Ovary (tissue), 9 donors: Measurements from ENCODE around the gene KCNN2. TPM values are rescaled to one million over a fixed set of nuclear protein-coding genes. Genes with fewer than 3 reads are reported as not detected.

ENCODE experiments used
- DNase-seq, 5 donors: peaks; one replicate each; pipeline ENCODE4 v3.0.0-alpha.2; 2019 to 2020
- H3K27ac ChIP-seq, 2 donors: fragments of 200-600 bp; one replicate each; pipeline versions ENCODE4 v1.5.1 to v1.8.0; 2019 to 2022
- H3K27me3 ChIP-seq: fragments of 200-600 bp; one replicate; pipeline ENCODE4 v1.8.0; 2022
- H3K36me3 ChIP-seq: fragments of 200-600 bp; sonication (generic); one replicate; pipeline ENCODE4 v1.5.1; 2019
- H3K4me1 ChIP-seq: one replicate; pipeline ENCODE4 v1.8.1; 2013; ENCODE audit warnings: mild to moderate bottlenecking, moderate library complexity; ENCODE audit not compliant: insufficient read depth
- H3K4me3 ChIP-seq: fragments of 200-600 bp; sonication (generic); one replicate; pipeline ENCODE4 v1.5.1; 2017
- H3K9me3 ChIP-seq, 2 donors: fragments of 200-600 bp in 1 of 2; sonication (generic) in 1 of 2; one replicate each; pipeline versions ENCODE4 v1.5.1 to v1.8.1; 2013 to 2019; ENCODE audit warnings: mild to moderate bottlenecking in 1 of 2, moderate library complexity in 1 of 2
- EP300 ChIP-seq: sonication (generic); formaldehyde crosslinking; IDR thresholded peaks from one replicate; pipeline ENCODE4 v1.6.1; 2017; ENCODE audit warnings: antibody characterized with exemption
- POLR2A ChIP-seq: fragments of 450-650 bp; IDR thresholded peaks from one replicate; pipeline ENCODE4 v1.6.1; 2017; ENCODE audit warnings: antibody characterized with exemption, mild to moderate bottlenecking, moderate library complexity
- WGBS, 3 donors: extraction: QIAGEN DNeasy Blood & Tissue Kit in 1 of 3; methylation state at CpG; one replicate each; pipeline versions ENCODE4 v1.1.5 to v1.1.7; 2013 to 2017; 5-methylcytosine and 5-hydroxymethylcytosine counted together
- intact Hi-C, 4 donors: fragments of 100-400 bp; cut with DNase I; formaldehyde crosslinking; loops; one replicate each; pipeline versions ENCODE4 v1.11.0 to v1.15.1; 2022 to 2023
- polyA plus RNA-seq, 2 donors: library from polyadenylated mRNA; stranded (reverse); fragments of 200-250 nt in 1 of 2; fragments of 350-450 nt in 1 of 2; fragmentation: Illumina TruSeq in 1 of 2; extraction: RNeasy Lipid Tissue Mini Kit (QIAGEN cat#74804) in 1 of 2; gene quantifications; one replicate each; pipeline ENCODE4 v1.2.3, GENCODE V29; 2013 to 2014
- total RNA-seq, 7 donors: library from RNA; depleted of rRNA in 2 of 7; stranded (reverse); fragments of >200 nt in 2 of 7; fragmentation: NEBNext Ultra II Directional in 3 of 7; extraction: Animal tissue kit (Norgen Biotek cat#: 25700) in 3 of 7; gene quantifications; one replicate each; pipeline versions ENCODE4 v1.1.0 to v1.2.4, GENCODE V29; 2016 to 2023
- TF ChIP-seq, protein P1 (sequence below), 3 donors: fragments of 450-650 bp in 2 of 3; fragments of 200-600 bp in 1 of 3; IDR thresholded peaks; one replicate each; pipeline versions ENCODE4 v1.5.1 to v1.8.0; 2016 to 2022; ENCODE audit warnings: antibody characterized with exemption in 3 of 3, mild to moderate bottlenecking in 1 of 3
- donor health status: DM: no; HTN: no; CAD: no; lungs with moderate emphysema.
- donor health status: DM: no; HTN: no; CAD: no.
- donor health status: Bipolar disorder and iron deficiency.
- donor health status: DM: yes; HTN: yes; CAD: no.
- donor health status: DM: no; HTN: no; CAD: no.
- donor health status: DM: yes; HTN: yes; CAD: no.

Gene KCNN2
- total and polyA plus RNA-seq, 9 donors: 0.48 to 1.6 (median 0.96) TPM

DNA sequence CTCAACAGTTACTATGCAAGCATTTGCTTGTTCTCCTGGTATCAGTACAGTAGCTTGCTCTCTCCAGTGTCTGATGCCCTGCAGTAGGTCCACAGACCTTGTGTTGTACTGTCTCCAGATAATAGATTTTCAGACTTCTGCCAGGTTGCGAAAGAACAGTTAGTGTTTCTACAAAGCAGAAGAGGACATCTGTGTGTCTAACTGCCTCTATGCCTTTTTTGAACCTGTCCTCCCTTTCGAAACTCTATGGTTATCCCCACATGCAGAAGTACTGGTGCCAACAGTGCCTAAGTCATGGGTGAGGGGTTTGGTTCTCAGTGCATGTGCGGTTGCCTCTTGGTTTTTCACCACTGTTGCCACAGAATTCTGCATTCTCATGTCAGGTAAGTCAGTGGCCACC is 45.9 kb downstream of the KCNN2 start:
- intact Hi-C loops: no loop called here
- DNase-seq: no peak
- Histone ChIP-seq H3K9me3 (no peaks in the 10 kb centered on the region), H3K27me3 (no peaks in the 10 kb centered on the region), H3K27ac (no peak overlapping the region), H3K36me3 (no peaks in the 10 kb centered on the region), H3K4me3 (no peak overlapping the region), H3K4me1 (no peaks in the 10 kb centered on the region)
- 93 to 96% (median 94%) methylated on average over 3 of the region's 3 CpGs for WGBS, 3 donors
- TF ChIP-seq EP300: no peak
- TF ChIP-seq, protein P1, sequence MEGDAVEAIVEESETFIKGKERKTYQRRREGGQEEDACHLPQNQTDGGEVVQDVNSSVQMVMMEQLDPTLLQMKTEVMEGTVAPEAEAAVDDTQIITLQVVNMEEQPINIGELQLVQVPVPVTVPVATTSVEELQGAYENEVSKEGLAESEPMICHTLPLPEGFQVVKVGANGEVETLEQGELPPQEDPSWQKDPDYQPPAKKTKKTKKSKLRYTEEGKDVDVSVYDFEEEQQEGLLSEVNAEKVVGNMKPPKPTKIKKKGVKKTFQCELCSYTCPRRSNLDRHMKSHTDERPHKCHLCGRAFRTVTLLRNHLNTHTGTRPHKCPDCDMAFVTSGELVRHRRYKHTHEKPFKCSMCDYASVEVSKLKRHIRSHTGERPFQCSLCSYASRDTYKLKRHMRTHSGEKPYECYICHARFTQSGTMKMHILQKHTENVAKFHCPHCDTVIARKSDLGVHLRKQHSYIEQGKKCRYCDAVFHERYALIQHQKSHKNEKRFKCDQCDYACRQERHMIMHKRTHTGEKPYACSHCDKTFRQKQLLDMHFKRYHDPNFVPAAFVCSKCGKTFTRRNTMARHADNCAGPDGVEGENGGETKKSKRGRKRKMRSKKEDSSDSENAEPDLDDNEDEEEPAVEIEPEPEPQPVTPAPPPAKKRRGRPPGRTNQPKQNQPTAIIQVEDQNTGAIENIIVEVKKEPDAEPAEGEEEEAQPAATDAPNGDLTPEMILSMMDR (IDR thresholded peaks at IDR 0.05): no peak
- TF ChIP-seq POLR2A: no peak

DNA sequence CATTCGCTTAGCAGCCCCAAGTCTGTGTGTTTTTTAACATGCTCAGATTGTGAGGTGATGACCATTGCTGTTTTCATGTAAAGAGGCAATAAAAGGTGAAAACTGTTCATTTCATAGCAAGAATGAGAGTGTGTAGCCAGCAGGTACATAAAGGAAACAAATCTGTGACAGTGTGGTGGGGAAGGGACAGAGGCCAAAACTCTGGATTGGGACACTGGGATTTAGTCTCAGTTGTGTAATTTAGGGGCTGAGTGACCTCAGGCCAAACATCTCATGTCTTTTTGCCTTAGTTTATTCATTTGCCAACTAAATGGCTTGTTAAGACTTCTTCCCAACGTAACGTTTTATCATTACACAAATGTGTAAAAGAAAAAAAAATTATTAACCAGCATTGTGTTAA is 47.0 kb downstream of the KCNN2 start:
- intact Hi-C loops: no loop called here
- TF ChIP-seq, protein P1 (IDR thresholded peaks at IDR 0.05): no peak
- TF ChIP-seq EP300: no peak
- TF ChIP-seq POLR2A: no peak
- no peaks in the 10 kb centered on the region for H3K27me3 ChIP-seq
- no peak for DNase-seq
- no peaks in the 10 kb centered on the region for H3K4me1 ChIP-seq
- no peaks in the 10 kb centered on the region for H3K36me3 ChIP-seq
- no peak overlapping the region for H3K27ac ChIP-seq
- WGBS, 3 donors: 76 to 87% (median 82%) methylated on average over 3 of the region's 3 CpGs
- H3K4me3 ChIP-seq: no peak overlapping the region
- no peaks in the 10 kb centered on the region for H3K9me3 ChIP-seq

DNA sequence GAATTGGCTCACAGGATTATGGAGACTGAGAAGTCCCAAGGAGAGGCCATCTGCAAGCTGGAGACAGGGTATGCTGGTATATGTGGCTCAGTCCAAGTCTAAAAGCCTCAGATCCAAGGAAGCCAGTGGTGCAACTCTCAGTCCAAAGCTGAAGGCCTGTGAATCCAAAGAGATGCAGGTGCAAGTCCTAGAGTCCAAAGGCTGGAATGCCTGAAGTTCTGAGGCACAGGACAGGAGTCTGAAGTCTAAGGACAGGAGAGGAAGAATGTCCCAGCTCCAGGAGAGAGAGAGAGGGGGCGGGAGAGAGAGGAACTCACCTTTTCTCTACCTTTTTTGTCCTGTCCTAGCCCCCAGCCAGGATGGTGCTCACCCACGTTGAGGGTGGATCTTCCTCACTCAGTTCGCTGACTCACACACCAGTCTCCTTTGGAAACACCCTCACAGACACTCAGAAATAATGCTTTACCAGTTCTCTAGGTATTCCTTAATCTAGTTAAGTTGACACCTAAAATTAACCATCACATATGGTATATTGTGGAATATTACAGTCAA is 49.6 kb downstream of the KCNN2 start:
- no peak overlapping the region for H3K27ac ChIP-seq
- H3K9me3 ChIP-seq: no peaks in the 10 kb centered on the region
- no peak for DNase-seq
- TF ChIP-seq, protein P1 (IDR thresholded peaks at IDR 0.05): no peak
- TF ChIP-seq POLR2A (no peak), EP300 (no peak)
- H3K36me3 ChIP-seq: no peaks in the 10 kb centered on the region
- intact Hi-C loops: no loop called here
- no peaks in the 10 kb centered on the region for H3K4me1 ChIP-seq
- H3K27me3 ChIP-seq: no peaks in the 10 kb centered on the region
- H3K4me3 ChIP-seq: no peak overlapping the region
- 73 to 88% (median 75%) methylated on average over 3 of the region's 3 CpGs for WGBS, 3 donors

DNA sequence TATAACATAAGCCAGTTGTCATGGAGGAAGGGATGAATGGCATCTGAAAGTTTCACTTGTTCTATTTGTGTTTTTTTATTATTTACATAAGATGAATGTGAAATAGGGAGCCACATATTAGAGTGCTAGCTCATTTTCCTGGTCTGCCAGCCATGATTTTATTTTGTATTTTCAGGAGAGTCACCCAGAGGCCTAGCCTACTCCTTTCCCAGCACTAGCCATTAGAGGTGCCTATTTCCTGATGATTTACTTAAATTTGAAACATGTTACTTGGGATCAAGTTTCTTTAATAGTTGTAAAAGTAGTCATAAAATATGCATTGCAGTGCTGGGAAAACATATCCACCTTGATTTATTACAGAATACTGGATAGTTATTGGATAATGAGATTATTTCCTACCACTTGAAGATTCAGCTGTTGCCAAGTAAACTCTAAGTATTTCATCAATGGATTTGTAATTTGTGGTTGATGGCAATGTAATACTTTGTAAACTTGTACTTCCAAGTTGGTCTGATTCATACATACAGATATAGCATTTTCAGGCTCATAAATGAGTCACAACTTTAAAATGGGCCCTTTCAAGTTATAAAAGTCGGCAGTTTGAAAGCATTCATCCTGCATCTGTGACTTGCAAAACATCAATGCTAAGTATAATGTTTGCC is 50.8 kb downstream of the KCNN2 start:
- no peaks in the 10 kb centered on the region for H3K36me3 ChIP-seq
- intact Hi-C loops: no loop called here
- H3K27ac ChIP-seq: no peak overlapping the region
- no peaks in the 10 kb centered on the region for H3K9me3 ChIP-seq
- no peak for DNase-seq
- 36 to 46% (median 43%) methylated on average over 1 of the region's 1 CpG for WGBS, 3 donors
- TF ChIP-seq POLR2A (no peak), EP300 (no peak)
- TF ChIP-seq, protein P1 (IDR thresholded peaks at IDR 0.05): no peak
- no peaks in the 10 kb centered on the region for H3K4me1 ChIP-seq
- no peak overlapping the region for H3K4me3 ChIP-seq
- no peaks in the 10 kb centered on the region for H3K27me3 ChIP-seq
